ENCODE measurements around the gene CSRP1. TPM values are rescaled to one million over a fixed set of nuclear protein-coding genes. Genes with fewer than 3 reads are reported as not detected.
A peak's percentile ranks its signal among the peaks of the same experiment; 100 is the strongest.

CSRP1 gene
- total and polyA plus RNA-seq, 7 donors: 14.7 to 27.7 (median 23.2) TPM

- peak overlapping the region; percentile 68 for H3K27ac ChIP-seq
- H3K4me3 ChIP-seq: no peak overlapping the region
- intact Hi-C loops (cut with DNase I): no loop called here
- no peak for TF ChIP-seq CTCF (IDR thresholded peaks at IDR 0.05)
- H3K36me3 ChIP-seq (ENCODE audit: insufficient read depth in 1 of 2, low read depth in 1 of 2): no peaks in the 10 kb centered on the region
- no peaks in the 10 kb centered on the region for H3K9me3 ChIP-seq
- peaks cover 8% of the 10 kb centered on the region for H3K4me1 ChIP-seq
- DNase-seq (no peak), ATAC-seq (peak in 3 of 4 donors; percentile 15 to 50 (median 26))
- 59 to 68% (median 65%) methylated on average over 4 of the region's 4 CpGs for whole genome bisulfite sequencing, 3 donors
- H3K27me3 ChIP-seq (ENCODE audit: insufficient read depth in 3 of 3, low read length in 2 of 3): peaks cover 0 to 3% (median 0%) of the 10 kb centered on the region in 3 donors
These were observed 6.2 kb downstream of the CSRP1 start for GRCh38 chr1:201500670-201501120.

DNA sequence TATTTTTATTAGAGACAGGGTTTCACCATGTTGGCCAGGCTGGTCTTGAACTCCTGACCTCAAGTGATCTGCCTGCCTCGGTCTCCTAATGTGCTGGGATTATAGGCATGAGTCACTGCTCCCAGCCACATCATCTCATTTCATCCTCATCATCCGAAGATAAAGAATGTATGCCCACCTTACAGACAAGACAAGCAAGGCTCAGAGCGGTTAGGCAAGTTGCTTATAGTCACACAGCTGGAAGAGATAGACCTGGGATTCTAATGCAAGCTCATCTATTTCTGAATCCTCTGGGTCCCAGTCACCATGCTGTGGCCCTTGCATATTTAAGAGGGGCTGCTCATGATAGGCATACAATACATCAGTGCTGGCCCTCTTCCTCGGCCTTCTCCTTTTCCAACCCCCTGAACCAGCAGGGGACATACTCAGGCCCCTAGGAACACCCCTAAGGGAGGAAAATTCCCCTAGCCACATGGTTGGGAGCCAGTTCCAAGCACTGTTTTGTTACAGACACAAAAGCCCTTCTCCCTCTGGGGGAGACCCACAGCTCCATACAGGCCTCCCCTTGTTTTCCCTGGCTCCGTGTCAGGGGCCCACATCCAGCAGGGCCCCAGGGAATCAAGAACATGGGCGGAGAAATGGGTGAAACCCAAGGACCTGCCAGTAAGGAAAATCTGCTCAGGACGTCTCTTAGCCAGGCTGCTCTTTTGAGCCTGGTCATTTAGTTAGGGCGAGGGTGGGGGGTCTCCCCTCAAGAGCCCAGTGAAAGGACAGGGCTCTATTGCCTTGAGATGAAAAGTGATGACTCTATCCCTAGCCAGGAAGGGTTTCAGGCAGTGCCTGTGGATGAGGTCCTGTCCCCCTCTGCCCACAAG is 6.9 kb downstream of the CSRP1 start:
- Histone ChIP-seq H3K27me3 (ENCODE audit: insufficient read depth in 3 of 3, low read length in 2 of 3) (no peaks in the 10 kb centered on the region), H3K4me3 (no peak overlapping the region), H3K36me3 (ENCODE audit: insufficient read depth in 1 of 2, low read depth in 1 of 2) (peaks cover 0 to 6% of the 10 kb centered on the region in 2 donors), H3K4me1 (peaks cover 14% of the 10 kb centered on the region), H3K9me3 (no peaks in the 10 kb centered on the region), H3K27ac (peak overlapping the region; percentile 68)
- DNase-seq: no peak
- 76 to 85% (median 78%) methylated on average over 8 of the region's 8 CpGs for WGBS, 3 donors
- TF ChIP-seq CTCF (IDR thresholded peaks at IDR 0.05): no peak
- no peak for ATAC-seq
- intact Hi-C loops (cut with DNase I): no loop called here

- DNase-seq (no peak), ATAC-seq (no peak)
- Histone ChIP-seq H3K4me3 (no peak overlapping the region), H3K36me3 (ENCODE audit: insufficient read depth in 1 of 2, low read depth in 1 of 2) (peaks cover 0 to 13% of the 10 kb centered on the region in 2 donors), H3K4me1 (peaks cover 19% of the 10 kb centered on the region), H3K27me3 (ENCODE audit: insufficient read depth in 3 of 3, low read length in 2 of 3) (no peaks in the 10 kb centered on the region), H3K27ac (no peak overlapping the region), H3K9me3 (no peaks in the 10 kb centered on the region)
- intact Hi-C loops (cut with DNase I): no loop called here
- 91 to 95% (median 91%) methylated on average over 3 of the region's 3 CpGs for WGBS, 3 donors
- TF ChIP-seq CTCF (IDR thresholded peaks at IDR 0.05): no peak
These were observed 7.7 kb downstream of the CSRP1 start for GRCh38 chr1:201499191-201499590.

DNA sequence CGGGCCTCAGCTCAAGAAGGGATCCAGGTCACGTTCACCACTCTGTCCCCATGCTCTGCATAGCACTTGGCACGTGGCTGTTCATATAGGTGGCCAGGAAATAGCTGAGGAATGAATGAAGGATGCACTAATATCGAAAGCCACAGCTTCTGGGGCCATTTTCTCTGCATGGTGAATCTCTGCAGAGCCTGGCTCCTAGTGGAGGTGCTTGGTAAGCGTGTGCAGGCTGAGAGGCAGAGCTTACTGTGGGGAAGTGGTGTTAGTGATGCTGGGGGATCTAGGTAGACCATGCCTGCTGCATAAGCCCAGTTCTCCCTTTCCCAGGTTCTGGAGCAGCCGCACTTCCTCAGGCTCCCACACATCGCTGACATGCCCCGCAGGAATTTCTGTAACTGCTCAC is 8.3 kb downstream of the CSRP1 start:
- no peak for ATAC-seq
- WGBS, 3 donors: 92 to 95% (median 94%) methylated on average over 8 of the region's 8 CpGs
- Histone ChIP-seq H3K4me1 (peaks cover 20% of the 10 kb centered on the region), H3K4me3 (no peak overlapping the region), H3K27me3 (ENCODE audit: insufficient read depth in 3 of 3, low read length in 2 of 3) (no peaks in the 10 kb centered on the region), H3K36me3 (ENCODE audit: insufficient read depth in 1 of 2, low read depth in 1 of 2) (peaks cover 0 to 14% of the 10 kb centered on the region in 2 donors), H3K27ac (no peak overlapping the region), H3K9me3 (no peaks in the 10 kb centered on the region)
- intact Hi-C loops (cut with DNase I): no loop called here
- no peak for DNase-seq
- TF ChIP-seq CTCF (IDR thresholded peaks at IDR 0.05): no peak

Data from psoas muscle (tissue), 8 donors.